ENCODE data around the gene HLA-DPA1. TPM values are rescaled to one million over a fixed set of nuclear protein-coding genes. Genes with fewer than 3 reads are reported as not detected.

Gene HLA-DPA1
- total RNA-seq, 2 experiments from 2014 or later = 11.5 to 13.3 TPM

- Mint-ChIP-seq H3K9me3 (ENCODE audit: low read depth) (no peaks in the 10 kb centered on the region), H3K4me3 (no peak overlapping the region), H3K27me3 (peaks cover 4% of the 10 kb centered on the region), H3K36me3 (ENCODE audit: low read depth) (no peaks in the 10 kb centered on the region), H3K4me1 (peaks cover 10% of the 10 kb centered on the region), H3K27ac (peak overlapping the region; percentile 2)
- ChIA-PET POLR2A (interaction anchor here (0.7 kb wide), 1 partner anchor 17 kb away, joined by 3 read pairs; no protein-coding TSS in a partner anchor), CTCF (interaction anchor here (1.0 to 1.2 kb wide), 3 partner anchors 15 to 96 kb away, joined by 3 to 4 read pairs (median 4); no protein-coding TSS in a partner anchor)
- intact Hi-C loops (cut with DNase I, micrococcal nuclease) = no loop called here
- peak; percentile 87 for ATAC-seq
- DNase-seq = peak; percentile 43
Observed at GRCh38 chr6:33029328-33030184, 43.9 kb downstream of the HLA-DPA1 start.

GRCh38 chr6:33028220-33028849 lies 45.1 kb downstream of the HLA-DPA1 start:
- H3K27ac Mint-ChIP-seq = no peak overlapping the region
- no peaks in the 10 kb centered on the region for H3K9me3 Mint-ChIP-seq (ENCODE audit: low read depth)
- H3K27me3 Mint-ChIP-seq = peaks cover 4% of the 10 kb centered on the region
- peaks cover 10% of the 10 kb centered on the region for H3K4me1 Mint-ChIP-seq
- H3K36me3 Mint-ChIP-seq (ENCODE audit: low read depth) = no peaks in the 10 kb centered on the region
- intact Hi-C loops (cut with DNase I, micrococcal nuclease) = no loop called here
- ATAC-seq (no peak), DNase-seq (no peak)
- H3K4me3 Mint-ChIP-seq = no peak overlapping the region
- POLR2A ChIA-PET = no interaction called here
- CTCF ChIA-PET = interaction anchor here (0.6 to 1.2 kb wide), 2 partner anchors 13 to 21 kb away, joined by 3 to 4 read pairs; no protein-coding TSS in a partner anchor

DNA sequence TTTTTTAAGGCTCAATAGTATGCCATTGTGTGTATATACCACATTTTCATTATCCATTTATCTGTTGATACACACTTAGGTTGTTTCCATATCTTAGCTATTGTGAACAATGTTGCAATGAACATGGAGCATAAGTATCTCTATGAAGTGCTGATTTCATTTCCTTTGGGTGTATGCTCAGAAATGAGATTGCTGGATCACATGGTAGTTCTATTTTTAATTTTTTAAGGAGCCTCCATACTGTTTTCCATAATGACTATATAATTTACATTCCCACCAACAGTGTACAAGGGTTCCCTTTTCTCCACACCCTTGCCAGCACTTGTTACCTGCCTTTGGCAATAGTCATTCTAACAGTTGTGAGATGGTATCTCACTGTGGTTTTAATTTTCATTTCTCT lies 48.9 kb downstream of the HLA-DPA1 start:
- DNase-seq (no peak), ATAC-seq (no peak)
- Mint-ChIP-seq H3K27me3 (no peaks in the 10 kb centered on the region), H3K4me1 (peaks cover 12% of the 10 kb centered on the region), H3K27ac (no peak overlapping the region), H3K36me3 (ENCODE audit: low read depth) (no peaks in the 10 kb centered on the region), H3K9me3 (ENCODE audit: low read depth) (no peaks in the 10 kb centered on the region), H3K4me3 (no peak overlapping the region)
- POLR2A ChIA-PET = interaction anchor here (0.9 kb wide), 1 partner anchor 49 kb away, joined by 3 read pairs; the partner anchor contains the start of gene HLA-DPA1
- CTCF ChIA-PET = interaction anchor here (0.6 to 2.6 kb wide), 2 partner anchors 10 to 61 kb away, joined by 3 to 8 read pairs; no protein-coding TSS in a partner anchor
- intact Hi-C loops (cut with DNase I, micrococcal nuclease) = no loop called here

DNA sequence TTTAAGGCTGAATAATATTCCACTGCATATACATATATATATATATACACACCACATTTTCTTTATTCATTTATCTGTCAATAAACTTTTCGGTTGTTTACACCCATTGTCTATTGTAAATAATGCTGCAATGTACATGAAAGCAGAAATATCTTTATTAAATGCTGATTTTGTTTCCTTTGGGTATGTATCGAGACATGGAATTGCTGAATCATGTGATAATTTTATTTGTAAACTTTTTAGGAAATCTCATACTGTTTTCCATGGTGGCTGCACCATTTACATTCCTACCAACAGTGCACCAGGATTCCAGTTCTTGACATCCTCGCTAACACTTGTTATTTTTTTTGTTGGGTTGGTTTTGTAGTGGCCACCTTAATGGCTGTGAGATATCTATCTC lies 49.9 kb downstream of the HLA-DPA1 start:
- no peaks in the 10 kb centered on the region for H3K36me3 Mint-ChIP-seq (ENCODE audit: low read depth)
- no peak overlapping the region for H3K4me3 Mint-ChIP-seq
- no peaks in the 10 kb centered on the region for H3K9me3 Mint-ChIP-seq (ENCODE audit: low read depth)
- ATAC-seq = no peak
- no peak for DNase-seq
- H3K4me1 Mint-ChIP-seq = peaks cover 15% of the 10 kb centered on the region
- H3K27me3 Mint-ChIP-seq = no peaks in the 10 kb centered on the region
- H3K27ac Mint-ChIP-seq = no peak overlapping the region
- CTCF ChIA-PET = no interaction called here
- POLR2A ChIA-PET = no interaction called here
- intact Hi-C loops (cut with DNase I, micrococcal nuclease) = no loop called here

- no peaks in the 10 kb centered on the region for H3K27me3 Mint-ChIP-seq
- no peak overlapping the region for H3K27ac Mint-ChIP-seq
- no peak for DNase-seq
- H3K36me3 Mint-ChIP-seq (ENCODE audit: low read depth) = no peaks in the 10 kb centered on the region
- no peak overlapping the region for H3K4me3 Mint-ChIP-seq
- ATAC-seq = no peak
- H3K4me1 Mint-ChIP-seq = peaks cover 21% of the 10 kb centered on the region
- intact Hi-C loops (cut with DNase I, micrococcal nuclease) = no loop called here
- POLR2A ChIA-PET = no interaction called here
- no peaks in the 10 kb centered on the region for H3K9me3 Mint-ChIP-seq (ENCODE audit: low read depth)
- CTCF ChIA-PET = interaction anchor here (0.6 to 0.9 kb wide), 2 partner anchors 9 to 15 kb away, joined by 3 to 4 read pairs; no protein-coding TSS in a partner anchor
Observed at GRCh38 chr6:33021917-33022316, 51.5 kb downstream of the HLA-DPA1 start.

GRCh38 chr6:33019372-33019771 lies 54.1 kb downstream of the HLA-DPA1 start:
- POLR2A ChIA-PET = no interaction called here
- intact Hi-C loops (cut with DNase I, micrococcal nuclease) = no loop called here
- Mint-ChIP-seq H3K27me3 (no peaks in the 10 kb centered on the region), H3K4me1 (peaks cover 23% of the 10 kb centered on the region), H3K4me3 (peak overlapping the region; percentile 55), H3K36me3 (ENCODE audit: low read depth) (no peaks in the 10 kb centered on the region), H3K27ac (peak overlapping the region; percentile 68), H3K9me3 (ENCODE audit: low read depth) (no peaks in the 10 kb centered on the region)
- ATAC-seq = no peak
- no peak for DNase-seq
- CTCF ChIA-PET = interaction anchor here (0.6 to 2.7 kb wide), 15 partner anchors 9 to 575 kb away, joined by 3 to 12 read pairs (median 4); partner anchors contain the start of genes HLA-DOA and HLA-DPA1

- Mint-ChIP-seq H3K4me1 (peaks cover 23% of the 10 kb centered on the region), H3K4me3 (peak overlapping the region; percentile 55), H3K27ac (peak overlapping the region; percentile 68), H3K36me3 (ENCODE audit: low read depth) (no peaks in the 10 kb centered on the region), H3K27me3 (no peaks in the 10 kb centered on the region), H3K9me3 (ENCODE audit: low read depth) (no peaks in the 10 kb centered on the region)
- peak; percentile 65 for DNase-seq
- ChIA-PET POLR2A (no interaction called here), CTCF (interaction anchor here (0.7 to 2.7 kb wide), 20 partner anchors 9 to 574 kb away, joined by 3 to 12 read pairs (median 4); partner anchors contain the start of genes HLA-DOA, HLA-DPA1 and HLA-DPB1)
- peak; percentile 78 for ATAC-seq
- intact Hi-C loops (cut with DNase I, micrococcal nuclease) = no loop called here
Observed at GRCh38 chr6:33018904-33019303, 54.5 kb downstream of the HLA-DPA1 start.

DNA sequence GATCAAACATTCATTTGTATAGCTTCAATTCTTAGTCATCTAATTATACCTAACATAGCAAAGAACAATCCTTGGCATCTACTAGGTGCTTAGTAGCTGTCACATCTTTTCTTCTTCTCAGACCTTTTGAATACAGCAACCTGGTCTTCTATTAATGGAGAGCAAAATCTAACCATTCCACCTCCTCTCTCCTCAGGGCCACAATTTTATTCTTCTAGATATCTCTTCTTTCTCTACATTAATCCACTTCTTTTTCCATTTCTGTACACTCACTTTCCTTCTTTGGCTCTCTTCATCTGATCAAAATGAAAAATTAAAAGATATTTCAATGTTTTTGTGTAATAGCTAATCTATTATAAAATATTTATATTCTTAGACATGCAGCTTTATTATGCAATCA lies 55.0 kb downstream of the HLA-DPA1 start:
- no peak for ATAC-seq
- intact Hi-C loops (cut with DNase I, micrococcal nuclease) = no loop called here
- CTCF ChIA-PET = interaction anchor here (0.7 to 2.7 kb wide), 20 partner anchors 18 to 230 kb away, joined by 3 to 12 read pairs (median 4); partner anchors contain the start of genes HLA-DMA, HLA-DPA1 and HLA-DPB1
- no peaks in the 10 kb centered on the region for H3K9me3 Mint-ChIP-seq (ENCODE audit: low read depth)
- H3K36me3 Mint-ChIP-seq (ENCODE audit: low read depth) = no peaks in the 10 kb centered on the region
- peaks cover 23% of the 10 kb centered on the region for H3K4me1 Mint-ChIP-seq
- H3K27ac Mint-ChIP-seq = no peak overlapping the region
- H3K27me3 Mint-ChIP-seq = no peaks in the 10 kb centered on the region
- peak overlapping the region; percentile 55 for H3K4me3 Mint-ChIP-seq
- DNase-seq = no peak
- POLR2A ChIA-PET = interaction anchor here (1.1 kb wide), 1 partner anchor 77 kb away, joined by 4 read pairs; no protein-coding TSS in a partner anchor

DNA sequence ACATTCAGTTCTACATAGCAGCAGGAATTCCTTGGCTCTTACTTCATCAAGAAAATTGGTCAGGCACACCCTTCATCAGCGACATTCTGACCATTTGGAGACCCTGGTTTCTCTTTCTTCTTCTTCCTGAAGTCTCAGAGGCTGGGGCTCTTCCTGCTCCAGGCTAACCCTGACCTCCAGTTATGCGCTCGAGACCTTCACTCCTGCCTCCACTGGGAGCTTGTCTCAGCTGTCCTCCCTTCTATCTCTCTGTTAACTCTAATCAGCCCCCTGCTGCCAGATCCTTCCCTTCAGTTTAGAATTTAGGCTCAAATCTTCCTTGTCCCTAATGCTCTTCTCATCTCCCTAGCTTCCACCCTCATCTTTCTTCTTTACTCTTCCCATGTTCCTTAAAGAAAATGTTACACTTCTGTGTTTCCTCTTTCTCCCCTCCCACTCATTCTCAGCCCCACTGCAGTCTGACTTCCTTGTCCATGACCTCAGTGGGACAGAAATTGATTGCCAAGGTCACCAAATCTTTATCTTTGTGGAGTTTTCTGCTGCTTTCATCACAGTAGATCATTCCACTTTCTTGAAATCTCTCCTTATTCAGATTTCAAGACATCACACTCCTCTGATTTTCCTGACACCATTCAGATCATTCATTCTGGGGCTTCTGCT lies 55.6 kb downstream of the HLA-DPA1 start:
- Mint-ChIP-seq H3K4me3 (no peak overlapping the region), H3K9me3 (ENCODE audit: low read depth) (no peaks in the 10 kb centered on the region), H3K36me3 (ENCODE audit: low read depth) (no peaks in the 10 kb centered on the region), H3K27ac (peak overlapping the region; percentile 6), H3K4me1 (peaks cover 23% of the 10 kb centered on the region), H3K27me3 (no peaks in the 10 kb centered on the region)
- intact Hi-C loops (cut with DNase I, micrococcal nuclease) = no loop called here
- DNase-seq (no peak), ATAC-seq (no peak)
- POLR2A ChIA-PET = interaction anchor here (1.1 kb wide), 1 partner anchor 76 kb away, joined by 4 read pairs; no protein-coding TSS in a partner anchor
- CTCF ChIA-PET = interaction anchor here (0.7 to 3.7 kb wide), 21 partner anchors 17 to 231 kb away, joined by 3 to 41 read pairs (median 4); partner anchors contain the start of genes HLA-DMA and HLA-DPA1

DNA sequence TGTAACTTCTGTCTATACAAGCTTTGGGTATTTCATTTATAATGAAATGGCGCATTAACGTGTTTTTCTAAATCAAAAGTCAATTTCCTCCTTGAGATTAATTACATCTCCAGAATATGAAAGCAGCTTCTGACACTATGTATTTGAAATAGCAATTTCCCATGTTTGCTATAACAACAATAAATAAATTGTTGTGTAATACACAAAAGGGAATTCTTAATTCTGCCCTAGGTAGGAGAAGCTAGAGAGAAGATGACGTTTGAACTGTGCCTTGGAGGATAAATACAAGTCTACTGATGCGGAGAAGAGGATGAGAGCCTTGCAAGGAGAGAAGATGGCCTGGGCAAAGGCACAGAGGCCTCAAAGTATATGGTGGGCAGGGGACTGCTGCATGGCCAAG lies 56.4 kb downstream of the HLA-DPA1 start:
- no peak overlapping the region for H3K4me3 Mint-ChIP-seq
- intact Hi-C loops (cut with DNase I, micrococcal nuclease) = no loop called here
- H3K27me3 Mint-ChIP-seq = no peaks in the 10 kb centered on the region

DNA sequence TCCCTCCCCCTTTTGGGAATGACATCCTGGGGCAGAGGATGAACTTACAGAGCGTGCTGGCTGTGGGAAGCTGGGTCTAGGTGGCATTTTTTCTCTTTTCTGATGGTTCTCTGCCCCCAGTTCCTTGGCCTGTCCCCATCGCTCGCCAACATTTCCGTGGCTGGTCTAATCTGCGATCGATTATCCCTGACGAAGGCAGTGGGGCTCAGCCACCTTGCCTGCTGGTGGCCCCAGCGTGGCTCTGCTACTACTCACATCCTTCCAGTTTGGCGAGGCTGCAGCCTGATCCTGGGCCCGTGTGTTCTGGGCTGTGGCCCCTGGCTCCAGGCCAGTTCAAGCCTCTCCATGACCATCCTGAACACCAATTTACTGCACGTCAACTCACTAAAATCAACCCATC lies 57.7 kb downstream of the HLA-DPA1 start:
- ChIA-PET POLR2A (no interaction called here), CTCF (interaction anchor here (0.6 to 3.7 kb wide), 19 partner anchors 12 to 337 kb away, joined by 3 to 41 read pairs (median 4); partner anchors contain the start of genes HLA-DMA and HLA-DPB1)
- no peak overlapping the region for H3K4me3 Mint-ChIP-seq
- H3K36me3 Mint-ChIP-seq (ENCODE audit: low read depth) = no peaks in the 10 kb centered on the region
- intact Hi-C loops (cut with DNase I, micrococcal nuclease) = loop anchor here (1.0 to 2.0 kb wide), 3 partner anchors 77 to 233 kb away; no protein-coding TSS in a partner anchor
- H3K9me3 Mint-ChIP-seq (ENCODE audit: low read depth) = no peaks in the 10 kb centered on the region
- no peaks in the 10 kb centered on the region for H3K27me3 Mint-ChIP-seq
- ATAC-seq (no peak), DNase-seq (no peak)
- no peak overlapping the region for H3K27ac Mint-ChIP-seq
- peaks cover 23% of the 10 kb centered on the region for H3K4me1 Mint-ChIP-seq

More for the DNA sequence above, 56.4 kb downstream of the HLA-DPA1 start:
- ChIA-PET POLR2A (no interaction called here), CTCF (interaction anchor here (0.9 to 3.7 kb wide), 18 partner anchors 16 to 177 kb away, joined by 3 to 41 read pairs (median 3); partner anchors contain the start of genes HLA-DMA and HLA-DPA1)
- ATAC-seq = no peak
- H3K9me3 Mint-ChIP-seq (ENCODE audit: low read depth) = no peaks in the 10 kb centered on the region
- H3K36me3 Mint-ChIP-seq (ENCODE audit: low read depth) = no peaks in the 10 kb centered on the region
- no peak for DNase-seq
- H3K27ac Mint-ChIP-seq = no peak overlapping the region
- peaks cover 23% of the 10 kb centered on the region for H3K4me1 Mint-ChIP-seq

All from activated CD4-positive, alpha-beta T cell treated with anti-CD3 and anti-CD28 coated beads for 36 hours (primary cell).